ENCODE results near the gene RSPRY1. TPM values are rescaled to one million over a fixed set of nuclear protein-coding genes. Genes with fewer than 3 reads are reported as not detected.

RSPRY1 gene
- total and polyA plus RNA-seq, 2 donors from 2014 or later = 14.4 to 32.2 TPM

DNA sequence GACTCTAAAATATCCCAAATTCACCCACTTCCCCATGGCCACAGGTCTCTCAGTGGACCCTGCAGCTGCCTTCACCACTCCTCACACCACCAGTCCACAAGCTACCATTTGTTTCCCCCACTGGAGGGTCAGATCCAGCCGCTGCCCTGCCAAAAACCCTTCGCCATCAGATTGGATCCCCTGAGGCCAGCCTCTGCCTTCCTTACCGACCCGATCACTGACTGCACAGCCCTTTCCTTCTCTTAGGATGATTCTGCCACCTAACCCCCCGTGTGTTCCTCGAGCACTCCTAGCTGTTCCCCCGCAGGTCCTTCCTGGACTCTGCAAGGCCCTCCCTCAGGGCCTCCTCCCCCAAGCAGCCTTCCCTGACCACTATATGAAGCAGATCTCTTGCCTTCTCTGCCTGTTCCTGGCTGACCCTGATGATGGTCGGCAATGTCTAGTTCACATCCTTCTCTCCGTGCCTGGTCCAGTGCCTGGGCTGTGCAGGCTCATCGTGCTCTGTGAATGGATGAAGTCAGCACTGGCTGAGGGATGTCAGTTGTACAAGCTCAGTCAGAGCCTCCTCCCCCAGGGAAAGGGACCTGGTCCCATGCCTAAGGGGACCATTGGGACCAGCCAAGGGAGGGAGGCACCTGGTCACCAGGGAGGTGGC lies 47.7 kb upstream of the RSPRY1 start:
- H3K27ac ChIP-seq (ENCODE audit: low read depth in 2 of 2, low read length in 2 of 2) = no peak overlapping the region
- H3K9ac ChIP-seq (ENCODE audit: low read length in 3 of 3) = no peak overlapping the region
- H3K4me3 ChIP-seq (ENCODE audit: low read length in 3 of 3) = no peak overlapping the region
- peaks cover 0 to 18% (median 0%) of the 10 kb centered on the region in 3 donors for H3K4me1 ChIP-seq (ENCODE audit: control insufficient read depth in 2 of 3, insufficient read depth in 2 of 3, low read depth in 1 of 3, low read length in 3 of 3)
- H3K9me3 ChIP-seq (ENCODE audit: control insufficient read depth in 2 of 3, insufficient read depth in 1 of 3, low read length in 3 of 3) = no peaks in the 10 kb centered on the region
- FAIRE-seq (no peak), DNase-seq (peak in 1 of 5 donors; percentile 30)
- intact Hi-C loops (cut with DNase I) = no loop called here
- TF ChIP-seq, protein P1, sequence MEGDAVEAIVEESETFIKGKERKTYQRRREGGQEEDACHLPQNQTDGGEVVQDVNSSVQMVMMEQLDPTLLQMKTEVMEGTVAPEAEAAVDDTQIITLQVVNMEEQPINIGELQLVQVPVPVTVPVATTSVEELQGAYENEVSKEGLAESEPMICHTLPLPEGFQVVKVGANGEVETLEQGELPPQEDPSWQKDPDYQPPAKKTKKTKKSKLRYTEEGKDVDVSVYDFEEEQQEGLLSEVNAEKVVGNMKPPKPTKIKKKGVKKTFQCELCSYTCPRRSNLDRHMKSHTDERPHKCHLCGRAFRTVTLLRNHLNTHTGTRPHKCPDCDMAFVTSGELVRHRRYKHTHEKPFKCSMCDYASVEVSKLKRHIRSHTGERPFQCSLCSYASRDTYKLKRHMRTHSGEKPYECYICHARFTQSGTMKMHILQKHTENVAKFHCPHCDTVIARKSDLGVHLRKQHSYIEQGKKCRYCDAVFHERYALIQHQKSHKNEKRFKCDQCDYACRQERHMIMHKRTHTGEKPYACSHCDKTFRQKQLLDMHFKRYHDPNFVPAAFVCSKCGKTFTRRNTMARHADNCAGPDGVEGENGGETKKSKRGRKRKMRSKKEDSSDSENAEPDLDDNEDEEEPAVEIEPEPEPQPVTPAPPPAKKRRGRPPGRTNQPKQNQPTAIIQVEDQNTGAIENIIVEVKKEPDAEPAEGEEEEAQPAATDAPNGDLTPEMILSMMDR (IDR thresholded peaks at IDR 0.05; ENCODE audit: borderline replicate concordance, extremely low read depth, insufficient read depth) = no peak
- H3K27me3 ChIP-seq (ENCODE audit: control insufficient read depth, insufficient read depth, low read length) = no peaks in the 10 kb centered on the region
- no peaks in the 10 kb centered on the region for H3K36me3 ChIP-seq (ENCODE audit: control insufficient read depth in 2 of 3, insufficient read depth in 3 of 3, low read length in 3 of 3)

DNA sequence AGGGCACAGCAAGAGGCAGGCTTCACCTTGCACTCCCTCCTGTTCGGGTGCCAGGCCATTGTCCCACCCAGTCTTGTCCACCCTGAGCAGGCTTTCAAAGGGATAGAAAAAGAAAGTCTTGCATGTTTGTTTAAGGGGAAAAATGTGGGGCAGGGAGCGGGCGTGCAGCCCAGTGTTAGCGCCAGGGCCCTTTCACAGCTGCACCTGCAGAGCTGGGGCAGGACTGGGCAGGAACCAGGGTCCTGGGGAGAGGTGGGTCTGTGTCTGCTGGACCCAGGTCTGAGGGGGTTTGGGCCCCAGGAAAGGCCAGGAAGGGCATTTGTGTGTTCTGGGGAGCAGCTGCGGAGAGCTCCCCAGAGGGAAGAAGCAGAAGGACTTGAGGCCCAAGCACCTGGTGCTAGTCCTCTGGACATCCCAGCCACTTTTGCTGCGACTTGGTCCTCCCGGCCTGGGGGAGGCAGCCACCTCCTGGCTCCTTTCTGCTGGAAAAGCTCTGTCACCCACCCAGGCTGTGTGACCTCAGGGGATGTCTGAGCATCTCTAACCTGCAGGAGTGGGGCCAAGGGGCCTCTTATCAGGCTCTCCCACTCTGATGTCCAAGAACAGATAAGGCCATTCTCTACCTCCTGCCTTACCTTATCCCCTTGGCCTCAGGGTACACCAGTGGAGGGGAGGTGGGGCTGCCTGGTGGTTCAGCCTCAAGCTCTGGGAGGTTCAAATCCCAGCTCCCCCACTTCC lies 45.0 kb upstream of the RSPRY1 start:
- Histone ChIP-seq H3K4me1 (ENCODE audit: control insufficient read depth in 2 of 3, insufficient read depth in 2 of 3, low read depth in 1 of 3, low read length in 3 of 3) (peaks cover 0 to 27% (median 7%) of the 10 kb centered on the region in 3 donors), H3K9me3 (ENCODE audit: control insufficient read depth in 2 of 3, insufficient read depth in 1 of 3, low read length in 3 of 3) (no peaks in the 10 kb centered on the region), H3K9ac (ENCODE audit: low read length in 3 of 3) (no peak overlapping the region), H3K27ac (ENCODE audit: low read depth in 2 of 2, low read length in 2 of 2) (peak overlapping the region in 1 of 2 donors; percentile 12), H3K4me3 (ENCODE audit: low read length in 3 of 3) (no peak overlapping the region), H3K36me3 (ENCODE audit: control insufficient read depth in 2 of 3, insufficient read depth in 3 of 3, low read length in 3 of 3) (no peaks in the 10 kb centered on the region), H3K27me3 (ENCODE audit: control insufficient read depth, insufficient read depth, low read length) (no peaks in the 10 kb centered on the region)
- TF ChIP-seq, protein P1 (IDR thresholded peaks at IDR 0.05; ENCODE audit: borderline replicate concordance, extremely low read depth, insufficient read depth) = no peak
- intact Hi-C loops (cut with DNase I) = no loop called here
- no peak for FAIRE-seq
- DNase-seq = peak in 1 of 5 donors; percentile 30

DNA sequence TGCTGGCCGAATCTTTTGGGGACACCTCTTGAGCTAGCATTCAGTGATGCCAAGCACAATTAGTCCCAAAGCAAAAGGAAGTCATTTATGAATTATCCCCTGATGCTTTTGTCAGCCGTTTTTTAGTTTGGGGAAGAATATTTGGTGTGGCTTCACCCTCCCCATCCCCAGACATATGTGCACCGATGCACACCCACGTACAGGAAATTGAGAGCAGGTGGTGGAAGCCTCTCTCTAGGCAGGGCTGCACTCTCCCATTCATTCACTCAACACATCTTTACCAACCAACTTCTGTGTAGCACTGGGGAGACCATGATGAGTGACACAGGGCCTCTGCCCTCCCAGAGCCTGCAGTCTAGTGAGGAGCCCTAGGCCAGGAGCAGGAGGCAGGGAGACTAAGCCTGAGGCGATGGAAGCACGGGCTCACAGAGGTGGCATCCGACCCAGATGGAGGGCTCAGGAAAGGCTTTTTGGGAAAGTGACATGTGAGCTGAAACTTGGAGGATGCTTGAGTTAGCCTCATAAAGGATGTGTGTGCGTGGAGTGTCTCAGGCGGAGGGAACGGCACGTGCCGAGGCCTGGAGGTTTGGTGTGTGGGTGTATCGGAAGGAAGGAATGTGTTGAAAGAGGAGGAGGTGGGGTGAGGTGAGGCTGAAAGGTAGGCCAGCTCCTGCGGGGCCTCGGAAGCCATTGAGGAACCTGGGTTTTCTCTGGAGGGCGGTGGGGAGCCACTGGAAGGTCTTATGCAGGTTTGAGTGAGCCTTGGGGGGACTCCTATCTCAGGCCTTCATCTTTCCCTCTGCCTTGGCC lies 44.1 kb upstream of the RSPRY1 start:
- DNase-seq = peak in 1 of 5 donors; percentile 33
- TF ChIP-seq, protein P1 (IDR thresholded peaks at IDR 0.05; ENCODE audit: borderline replicate concordance, extremely low read depth, insufficient read depth) = no peak
- H3K9ac ChIP-seq (ENCODE audit: low read length in 3 of 3) = no peak overlapping the region
- no peak overlapping the region for H3K27ac ChIP-seq (ENCODE audit: low read depth in 2 of 2, low read length in 2 of 2)
- no peaks in the 10 kb centered on the region for H3K9me3 ChIP-seq (ENCODE audit: control insufficient read depth in 2 of 3, insufficient read depth in 1 of 3, low read length in 3 of 3)
- no peak overlapping the region for H3K4me3 ChIP-seq (ENCODE audit: low read length in 3 of 3)
- H3K4me1 ChIP-seq (ENCODE audit: control insufficient read depth in 2 of 3, insufficient read depth in 2 of 3, low read depth in 1 of 3, low read length in 3 of 3) = peaks cover 0 to 36% (median 11%) of the 10 kb centered on the region in 3 donors
- no peak for FAIRE-seq
- intact Hi-C loops (cut with DNase I) = no loop called here
- H3K36me3 ChIP-seq (ENCODE audit: control insufficient read depth in 2 of 3, insufficient read depth in 3 of 3, low read length in 3 of 3) = no peaks in the 10 kb centered on the region
- no peaks in the 10 kb centered on the region for H3K27me3 ChIP-seq (ENCODE audit: control insufficient read depth, insufficient read depth, low read length)
